Hematopoietic multipotent progenitor cell treated with erythropoietin and hydrocortisone succinate and interleukin-3 and kit ligand, for 15 days (in vitro differentiated cells): Measurements from ENCODE around the gene GRIN2A.

Experiments used
- DNase-seq: peaks from one replicate; pipeline ENCODE4 v3.0.0-alpha.2; 2015; ENCODE audit warnings: low spot score

GRIN2A gene

DNA sequence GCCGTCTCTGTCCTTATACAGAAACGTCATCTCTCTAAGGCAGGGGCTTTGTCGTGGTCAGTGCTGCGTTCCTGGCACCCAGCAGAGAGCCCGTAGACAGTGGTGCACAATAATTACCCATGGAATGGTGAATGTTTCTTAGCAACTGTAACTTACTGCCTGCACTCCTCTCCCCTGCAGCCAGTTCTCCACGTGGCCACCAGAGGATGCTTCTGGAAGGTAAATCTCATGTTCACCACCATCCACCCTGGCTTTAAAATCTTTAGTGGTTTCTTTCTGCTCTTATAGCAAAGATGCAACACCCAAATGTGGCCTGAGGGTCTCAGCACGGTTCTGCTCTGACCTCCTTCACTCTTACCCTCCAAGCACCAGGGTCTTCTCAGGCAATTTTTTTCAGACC, 150.8 kb downstream of the GRIN2A start:
- no peak for DNase-seq

DNA sequence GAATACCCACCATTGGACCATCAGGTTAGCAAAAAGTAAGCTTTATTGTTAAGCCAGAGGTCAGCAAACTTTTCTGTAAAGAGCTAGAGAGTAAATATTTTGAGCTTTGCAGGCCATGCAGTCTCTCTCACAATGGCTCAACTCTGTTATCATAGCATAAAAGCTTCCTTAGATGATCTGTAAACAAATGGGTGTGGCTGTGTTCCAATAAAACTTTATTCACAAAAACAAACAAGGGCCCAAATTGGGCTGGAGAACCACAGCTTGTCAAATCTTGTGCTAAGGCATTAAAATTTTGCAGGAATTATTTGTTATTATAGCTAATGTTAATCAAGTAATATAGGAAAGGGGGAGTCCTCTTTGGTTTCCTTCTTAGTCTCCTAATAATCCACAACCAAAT, 153.6 kb downstream of the GRIN2A start:
- no peak for DNase-seq

DNA sequence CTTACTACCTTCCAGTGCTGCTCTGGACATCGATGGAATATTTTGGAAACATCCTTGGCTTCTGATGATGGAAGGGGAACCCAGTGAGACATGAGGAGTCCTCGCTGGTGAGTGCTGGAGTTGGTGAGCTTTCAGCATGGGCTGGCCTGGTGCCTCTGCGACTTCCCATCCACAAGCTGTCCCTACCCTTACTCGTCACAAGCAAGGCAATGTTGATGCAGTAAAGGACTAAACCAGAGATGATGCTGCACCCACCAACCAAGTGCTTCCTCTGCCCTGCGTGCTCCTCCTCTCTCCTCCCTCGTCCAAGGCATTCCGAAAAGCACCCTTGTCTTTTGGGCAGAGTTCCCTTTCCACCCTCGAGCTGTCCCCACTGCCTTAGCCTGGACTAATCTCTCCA, 154.7 kb downstream of the GRIN2A start:
- DNase-seq, result no peak

DNA sequence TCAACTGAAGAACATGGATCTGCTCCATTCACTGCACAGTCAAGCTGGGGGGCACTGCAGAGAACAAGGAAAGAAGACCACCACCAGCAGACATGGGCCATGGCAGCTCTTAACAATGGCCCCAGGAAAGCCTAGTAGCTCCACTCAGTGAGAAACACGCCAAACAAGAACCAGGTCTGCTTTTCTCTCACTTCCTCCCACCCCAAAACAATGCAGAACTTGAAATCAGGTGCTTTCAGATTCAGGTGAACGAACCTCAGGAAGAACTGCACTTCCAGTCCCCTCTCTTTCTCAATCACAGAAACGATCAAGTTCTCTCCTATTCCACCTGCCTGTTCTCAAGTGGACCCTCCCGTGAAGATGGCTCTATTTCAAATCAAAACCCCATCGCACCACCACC, 155.6 kb downstream of the GRIN2A start:
- no peak for DNase-seq

DNA sequence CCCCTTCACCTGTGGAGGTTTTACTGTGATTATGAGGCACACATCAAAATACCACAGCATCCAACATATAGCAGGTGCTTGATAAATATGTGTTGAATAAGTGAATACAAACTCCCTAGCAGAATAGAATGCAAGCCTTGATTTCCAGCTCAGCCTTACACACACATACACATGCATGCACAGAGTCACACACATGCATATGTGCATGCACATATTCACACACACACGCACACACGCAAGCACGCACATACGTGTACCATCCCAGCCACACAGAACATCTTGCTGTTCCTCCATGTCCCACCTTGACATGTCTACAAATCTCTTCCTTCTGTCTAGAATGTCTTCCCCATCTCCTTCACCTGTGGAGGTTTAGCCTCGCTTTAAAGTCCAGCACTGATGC, 160.1 kb downstream of the GRIN2A start:
- no peak for DNase-seq

DNA sequence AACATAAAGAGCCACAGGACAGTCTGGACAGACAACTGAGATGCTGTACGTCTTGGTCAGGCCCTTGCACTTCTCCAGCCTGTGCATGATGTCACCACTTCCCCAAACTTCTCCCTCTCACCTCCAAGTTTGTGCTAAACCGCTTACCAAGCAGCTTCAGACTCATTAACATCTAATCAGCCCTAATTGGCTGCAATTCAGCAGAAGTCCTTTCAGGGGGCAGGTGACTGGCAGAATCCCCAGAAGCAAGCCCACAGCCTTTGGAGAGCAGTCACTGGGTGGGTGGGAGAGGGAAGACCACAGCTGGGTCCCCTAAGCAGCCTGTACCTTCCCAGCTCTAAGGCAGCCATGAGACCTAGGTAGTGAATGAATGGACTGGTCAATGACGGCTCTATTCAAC, 161.4 kb downstream of the GRIN2A start:
- DNase-seq, result no peak

DNA sequence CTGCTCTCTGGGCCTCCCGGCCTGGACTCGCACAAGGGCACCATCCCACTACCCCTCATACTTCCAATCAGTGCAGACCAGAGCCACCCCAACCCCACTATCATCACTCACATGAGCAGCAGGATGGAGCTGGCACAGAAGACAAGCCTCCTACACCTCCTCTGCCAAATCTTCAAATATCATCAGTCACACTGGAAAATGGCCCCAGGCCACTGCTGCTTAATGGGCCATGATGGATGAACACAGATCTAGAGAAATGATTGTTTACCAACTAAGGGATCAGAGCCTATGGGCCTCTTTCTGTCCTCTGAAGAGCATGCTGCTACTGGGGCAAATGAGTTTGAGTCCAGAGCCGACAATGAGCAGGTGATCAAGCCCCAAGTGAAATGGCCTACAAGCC, 165.5 kb downstream of the GRIN2A start:
- DNase-seq, result no peak

DNA sequence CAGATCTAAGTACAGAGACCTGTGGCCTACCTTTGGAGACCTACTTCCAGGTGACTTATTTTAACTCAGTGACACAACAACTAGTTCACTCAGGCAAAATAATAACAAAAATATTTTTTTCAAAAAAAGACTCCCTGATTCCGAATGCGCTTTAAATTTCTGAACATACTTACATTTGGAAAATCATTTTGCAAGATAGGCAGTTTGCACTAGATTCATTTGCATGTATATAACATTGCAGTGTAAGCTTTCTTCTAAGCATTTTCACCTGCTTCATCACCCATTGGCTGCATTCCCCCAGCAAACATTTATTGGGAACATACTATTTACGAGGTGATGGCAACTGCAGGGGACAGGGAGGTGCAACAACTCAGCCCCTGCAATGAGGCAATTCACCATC, 166.8 kb downstream of the GRIN2A start:
- no peak for DNase-seq

DNA sequence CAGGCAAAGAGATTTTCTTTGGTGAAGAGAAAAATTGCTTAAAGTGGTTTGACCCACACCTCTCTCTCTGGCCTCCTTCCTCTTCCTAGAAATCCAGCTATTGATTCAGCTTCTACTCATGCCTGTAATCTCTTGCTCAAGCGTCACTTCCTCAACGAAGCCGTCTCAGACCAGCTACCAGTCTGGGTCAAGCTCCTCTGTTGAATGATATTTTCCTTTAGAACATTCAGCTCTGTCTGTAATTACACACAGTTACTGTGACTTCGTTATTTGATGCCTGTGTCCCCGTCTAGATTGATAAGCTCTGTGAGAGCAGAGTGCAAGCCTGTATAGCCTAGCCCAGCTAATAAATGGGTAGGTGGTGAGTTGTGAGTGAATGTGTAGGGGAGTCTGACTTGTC, 168.5 kb downstream of the GRIN2A start:
- no peak for DNase-seq

DNA sequence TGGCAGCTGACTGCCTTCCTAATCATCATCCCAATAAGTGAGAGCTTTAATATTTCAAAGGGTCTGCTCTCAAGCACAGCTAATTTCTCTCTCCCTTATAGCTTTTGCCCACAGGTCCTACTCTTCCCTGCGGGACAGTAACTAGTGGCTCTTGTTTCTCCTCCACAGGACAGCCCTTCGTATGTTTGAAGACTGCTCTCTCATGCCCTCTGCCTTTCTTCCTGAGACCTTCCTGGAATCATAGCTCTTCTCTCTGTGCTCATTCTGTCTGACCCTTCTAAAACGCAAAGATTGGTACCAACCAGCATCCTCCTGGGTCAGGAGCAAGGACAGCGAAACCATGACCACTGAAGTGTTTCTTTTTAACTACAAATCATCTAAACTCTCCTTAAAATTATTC, 168.9 kb downstream of the GRIN2A start:
- no peak for DNase-seq

DNA sequence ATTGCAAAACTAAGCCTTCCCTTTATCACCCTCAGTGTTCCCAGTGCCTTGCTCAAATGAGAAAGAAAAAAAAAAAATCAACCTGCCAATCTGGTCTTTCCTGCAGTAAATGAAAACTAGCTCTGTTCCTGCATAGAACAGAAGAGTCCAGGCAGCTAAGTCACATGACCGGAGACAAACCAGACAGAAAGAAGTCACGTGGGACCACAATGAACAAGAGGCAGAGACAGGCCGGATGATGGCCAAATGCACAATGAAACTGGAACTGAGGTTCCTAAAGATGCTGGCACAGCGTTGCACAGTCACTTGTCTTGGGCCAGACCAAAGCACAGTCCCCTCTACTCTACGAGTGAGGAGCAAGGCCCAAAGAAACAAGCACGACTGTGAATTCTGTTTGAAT, 172.5 kb downstream of the GRIN2A start:
- no peak for DNase-seq

DNA sequence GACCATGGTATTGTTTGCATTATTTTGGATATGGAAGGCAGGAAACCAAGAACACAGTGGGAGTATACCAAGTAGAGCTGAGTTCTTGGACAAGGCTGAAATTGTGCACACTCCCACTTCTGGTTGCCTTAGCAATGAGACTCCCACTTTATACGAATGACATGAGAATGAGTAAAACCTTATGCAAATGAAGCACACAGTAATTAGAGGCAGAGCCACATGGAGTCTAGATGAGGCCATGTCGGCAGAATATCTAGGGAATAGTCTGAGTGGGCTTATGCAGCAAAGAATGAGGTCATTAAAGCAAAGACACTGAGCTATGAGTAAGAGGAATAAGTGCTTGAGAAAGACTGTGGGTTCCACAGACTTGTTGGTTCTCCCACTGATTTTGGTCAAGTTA, 178.7 kb downstream of the GRIN2A start:
- DNase-seq, result no peak

DNA sequence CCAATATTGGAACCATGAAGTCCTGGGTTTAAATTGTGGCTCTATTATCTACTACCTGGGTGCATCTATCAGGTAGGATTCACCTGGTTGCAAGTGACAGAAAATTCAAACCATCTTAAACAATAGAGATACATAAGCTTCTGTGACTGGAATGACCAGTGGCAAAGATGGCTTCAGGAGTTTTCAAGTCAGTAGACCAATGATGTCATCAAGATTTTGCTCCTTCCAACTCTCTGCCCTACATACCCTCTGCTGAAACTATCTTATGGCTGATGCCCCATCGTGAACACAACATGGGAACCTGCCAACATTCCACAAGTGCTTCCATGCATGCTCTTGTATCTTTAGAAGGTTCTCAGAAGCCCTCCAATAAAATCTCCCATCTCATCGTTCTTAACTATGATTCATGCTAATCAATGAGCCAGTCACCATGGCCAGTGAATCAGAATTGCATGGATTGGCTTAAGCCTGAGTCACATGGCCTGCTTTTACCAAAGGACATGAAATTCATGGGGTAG, 180.9 kb downstream of the GRIN2A start:
- no peak for DNase-seq

DNA sequence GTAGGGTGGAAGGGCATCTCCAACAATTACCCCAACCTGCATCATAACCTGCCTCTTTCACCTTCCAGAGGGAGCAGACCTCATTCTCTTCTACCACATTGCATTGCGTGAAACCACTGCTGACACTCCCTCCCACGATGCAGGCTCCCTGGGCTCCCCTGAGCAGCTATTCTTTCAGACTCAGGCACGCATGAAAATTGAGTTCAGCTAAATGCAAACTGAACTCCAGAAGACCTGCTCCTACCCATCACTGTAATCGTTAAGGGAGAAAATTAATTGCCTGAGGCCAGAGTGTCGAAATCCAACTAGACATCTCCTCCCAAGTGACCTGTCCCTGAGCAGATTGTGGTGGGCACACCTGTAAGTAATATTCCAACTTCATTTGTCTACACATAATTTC, 186.0 kb downstream of the GRIN2A start:
- DNase-seq, result no peak

DNA sequence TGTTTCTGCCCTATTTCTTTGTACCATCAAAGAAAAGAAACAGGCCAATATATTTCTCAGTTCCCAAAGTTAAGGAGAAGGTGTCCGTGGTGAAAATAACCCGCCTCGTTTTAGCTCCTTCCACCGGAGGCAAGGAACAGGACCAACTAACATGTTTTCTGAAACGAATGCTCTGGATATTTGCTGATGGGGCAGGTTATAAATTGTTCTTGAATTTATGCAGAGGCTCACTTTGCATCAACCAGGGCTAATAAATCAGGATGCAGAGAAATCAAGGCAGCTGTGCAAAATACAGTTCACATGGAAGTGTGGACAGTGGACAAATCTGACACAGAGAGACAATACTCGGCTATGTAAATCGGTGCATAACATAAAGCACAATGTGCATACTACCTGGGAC, 189.8 kb downstream of the GRIN2A start:
- no peak for DNase-seq

DNA sequence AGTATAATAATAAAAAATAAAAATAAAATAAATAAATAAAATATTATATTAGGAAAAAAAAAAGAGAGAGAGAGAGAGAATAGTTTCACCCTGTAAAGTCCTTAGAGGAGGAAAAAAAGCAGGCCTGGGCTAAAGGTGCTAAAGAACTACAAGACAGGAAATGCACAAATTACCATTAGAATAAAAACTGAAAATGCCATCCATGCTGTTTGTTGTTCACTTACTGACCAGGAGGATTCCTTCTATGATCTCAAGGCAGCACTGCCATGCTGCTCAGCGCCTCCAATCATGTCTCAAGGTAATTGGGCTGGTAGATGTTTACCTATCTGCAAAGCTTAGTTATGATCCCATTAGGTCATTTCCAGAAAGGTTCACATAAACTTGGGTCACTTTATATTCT, 201.2 kb downstream of the GRIN2A start:
- DNase-seq, result no peak

DNA sequence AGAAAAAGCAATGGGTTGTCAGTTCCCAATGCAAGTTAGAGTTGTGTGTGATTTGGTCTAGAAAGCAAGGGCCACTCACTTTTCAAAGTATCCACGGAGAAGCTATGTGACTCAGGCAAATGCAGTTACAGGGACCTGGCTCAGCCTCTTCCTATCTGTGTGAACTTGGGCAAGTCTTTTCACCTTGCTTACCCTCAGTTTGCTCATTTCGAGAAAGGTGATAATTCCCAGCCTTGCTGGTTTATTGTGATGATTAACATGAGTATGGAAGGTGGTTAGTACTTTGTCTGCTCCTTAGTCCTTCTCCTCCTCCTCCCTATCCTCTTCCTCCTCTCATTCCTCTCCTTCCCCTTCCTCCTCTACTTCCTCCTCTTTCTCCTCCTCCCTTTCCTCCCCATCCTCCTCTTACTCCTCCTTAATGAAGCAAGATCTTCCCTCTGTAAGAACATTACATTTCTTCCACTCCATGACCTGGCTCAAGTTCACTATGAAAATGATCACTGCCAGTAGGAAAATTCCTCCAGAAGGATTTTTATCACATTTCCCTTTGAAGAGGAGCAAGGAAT, 204.0 kb downstream of the GRIN2A start:
- no peak for DNase-seq

DNA sequence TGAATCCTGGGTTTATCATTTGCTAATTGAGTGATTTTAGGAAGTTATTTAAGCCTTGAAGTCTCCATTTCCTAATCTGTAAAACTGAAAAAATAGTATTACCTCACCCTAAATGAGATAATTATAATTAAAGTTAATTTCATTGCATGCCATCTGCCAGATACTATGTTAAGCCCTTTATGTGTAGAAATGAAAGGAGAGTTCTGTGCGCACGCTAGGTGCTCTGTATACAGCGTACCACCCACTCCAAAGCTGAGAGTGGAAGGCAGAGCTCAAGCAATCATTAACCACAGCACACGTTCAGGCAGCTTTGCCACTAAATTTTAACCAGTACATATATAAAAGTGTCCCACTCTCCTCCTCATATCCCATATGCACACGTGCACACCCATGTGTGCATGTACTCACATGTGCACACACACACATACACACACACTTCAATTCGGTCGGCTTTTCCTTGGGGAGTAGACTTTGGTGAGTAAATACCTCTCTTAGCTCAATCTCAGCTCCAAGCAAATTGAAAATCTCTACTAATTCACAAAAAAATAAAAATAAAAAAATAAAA, 204.8 kb downstream of the GRIN2A start:
- no peak for DNase-seq

DNA sequence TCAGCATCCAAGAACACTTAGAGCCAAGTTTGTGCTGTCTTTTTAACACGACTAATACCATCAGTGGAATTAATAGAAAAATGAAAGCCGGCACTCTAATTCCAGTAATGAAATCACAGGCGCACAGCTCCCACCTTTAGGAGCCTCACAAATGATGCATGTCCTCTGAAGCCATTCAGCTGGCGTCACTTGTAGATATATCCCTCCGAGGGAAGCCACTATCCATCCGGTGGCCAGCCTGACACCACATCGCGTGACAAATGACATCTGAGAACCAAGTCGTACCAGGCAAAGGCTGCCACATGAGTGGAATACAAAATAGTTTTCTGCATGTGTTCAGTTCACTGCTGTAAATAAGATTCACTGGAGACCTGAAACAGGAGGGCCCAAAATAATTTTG, 205.6 kb downstream of the GRIN2A start:
- no peak for DNase-seq

DNA sequence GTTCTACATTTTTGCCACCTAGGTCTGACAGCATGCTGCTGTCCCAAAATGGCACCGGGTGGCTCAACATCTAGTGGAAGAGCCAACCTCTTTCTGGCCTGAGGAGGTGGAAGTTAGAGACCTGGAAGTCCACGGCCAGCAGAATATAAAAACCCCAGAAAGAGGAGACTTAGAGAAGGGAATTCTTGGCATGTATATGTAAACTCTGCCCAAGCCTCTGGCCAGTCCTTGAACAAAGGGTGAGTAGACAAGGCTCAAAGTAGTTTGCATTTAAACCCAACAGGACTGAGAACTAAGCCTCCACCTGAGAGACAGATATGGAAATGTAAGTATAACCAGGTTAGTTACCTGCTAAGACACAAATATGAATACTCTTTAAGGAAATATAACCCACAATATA, 210.3 kb downstream of the GRIN2A start:
- DNase-seq, result no peak

DNA sequence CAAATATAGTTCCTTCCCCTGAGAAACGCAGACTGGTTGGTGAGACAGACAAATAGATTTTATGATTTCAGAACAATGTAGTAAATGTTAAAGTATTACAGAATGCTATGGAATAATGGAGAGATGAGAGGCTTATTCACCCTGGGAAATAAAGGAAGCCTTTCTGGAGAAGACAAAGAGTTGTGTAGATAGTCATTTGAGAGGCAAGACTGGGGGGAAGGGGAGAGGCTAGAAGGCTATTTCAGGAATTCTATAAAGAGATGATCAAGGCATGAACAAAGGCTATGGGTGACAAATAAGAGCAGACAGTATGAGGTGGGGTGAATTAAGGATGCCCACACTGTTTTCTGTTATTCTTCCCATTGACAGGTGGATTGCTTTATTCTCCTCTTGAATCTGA, 211.4 kb downstream of the GRIN2A start:
- DNase-seq, result no peak

DNA sequence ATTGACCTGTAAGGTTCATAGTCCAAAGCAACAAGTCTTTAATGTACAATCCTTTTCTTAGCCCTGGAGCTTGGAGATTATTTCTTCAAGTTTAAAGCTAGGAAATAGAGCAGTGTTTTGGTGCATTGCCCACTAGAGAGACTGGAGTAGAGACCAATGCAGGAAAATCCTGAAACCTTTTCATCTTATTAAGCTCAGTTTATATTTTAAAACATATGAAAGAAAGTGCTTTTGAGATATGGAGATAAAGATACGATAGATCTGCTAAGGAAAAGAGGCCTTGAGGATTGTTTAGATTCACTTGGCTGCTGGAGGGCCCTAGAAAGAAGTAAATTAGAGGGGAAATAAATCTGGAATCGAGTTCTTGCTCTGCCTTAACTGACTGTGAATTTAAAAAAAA, 212.0 kb downstream of the GRIN2A start:
- no peak for DNase-seq

DNA sequence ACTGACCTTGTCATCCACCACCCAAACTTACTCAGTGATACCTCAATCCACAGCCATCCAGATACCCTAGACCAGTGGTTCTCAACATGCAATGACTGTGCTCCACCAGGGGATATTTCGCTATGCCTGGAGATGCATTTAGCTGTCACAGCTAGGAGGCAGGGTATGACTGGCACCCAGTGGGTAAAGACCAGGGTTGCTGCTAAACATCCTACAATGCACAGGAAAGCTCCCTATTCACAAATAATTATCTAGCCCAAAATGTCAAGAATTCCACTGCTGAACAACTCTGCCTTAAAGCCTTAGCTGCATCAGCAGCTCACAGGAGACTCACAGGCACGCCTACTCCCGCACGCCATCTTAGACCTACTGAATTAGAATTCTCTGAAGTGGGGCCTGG, 212.6 kb downstream of the GRIN2A start:
- no peak for DNase-seq

DNA sequence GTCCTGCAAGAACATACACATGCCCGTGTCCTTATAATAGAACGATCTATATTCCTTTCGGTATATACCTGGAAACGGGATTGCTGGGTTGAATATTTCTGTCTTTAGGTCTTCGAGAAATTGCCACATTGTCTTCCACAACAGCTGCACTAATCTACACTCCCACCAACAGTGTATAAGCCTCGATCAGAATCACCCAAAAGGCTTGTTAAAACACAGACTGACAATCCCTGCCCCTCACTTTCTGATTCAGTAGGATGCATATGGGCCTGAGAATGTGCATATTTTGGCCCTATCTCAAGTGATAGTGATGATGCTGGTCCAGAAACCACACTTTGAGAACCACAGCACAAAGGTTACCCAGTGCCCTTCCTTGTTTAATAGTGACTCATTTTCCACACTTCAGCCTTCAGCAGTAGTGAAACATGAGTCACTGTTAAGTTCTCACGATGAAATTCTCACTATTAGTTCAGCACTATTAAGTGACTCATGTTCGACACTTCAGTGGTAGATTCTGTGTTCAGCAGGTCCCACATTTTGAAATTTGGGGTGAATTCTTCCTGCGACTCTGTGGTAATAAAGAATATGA, 215.6 kb downstream of the GRIN2A start:
- DNase-seq, result no peak
